ENCODE measurements around the gene DIP2C. TPM values are rescaled to one million over a fixed set of nuclear protein-coding genes. Genes with fewer than 3 reads are reported as not detected.
A peak's percentile ranks its signal among the peaks of the same experiment; 100 is the strongest.

Gene DIP2C
- total RNA-seq, 8 experiments from 2014 or later: 1.9 to 26.3 (median 19.8) TPM

- Histone ChIP-seq H3K4me3 (no peak overlapping the region), H3K27ac (no peak overlapping the region), H3K4me1 (replicated peaks in 1 of 2) (peaks cover 19% of the 10 kb centered on the region in 2 donors)
- in situ Hi-C loops (cut with MboI; ENCODE audit: low pct_unique_long_range_greater_than_20kb in 2 of 9, low sequenced_read_pairs in 9 of 9, unreplicated experiment in 9 of 9): no loop called here
- no peak for ATAC-seq (replicated peaks in 6 of 8)
- 58 to 100% (median 95%) methylated on average over 1 to 4 of the region's 26 CpGs; no CpG with 5 or more reads in 5 of the 10 experiments for WGBS, 10 experiments
These were observed 18.5 kb downstream of the DIP2C start for GRCh38 chr10:670990-671389.

- no peak for ATAC-seq (replicated peaks in 6 of 8)
- H3K4me1 ChIP-seq (replicated peaks in 1 of 2): peaks cover 24 to 25% of the 10 kb centered on the region in 2 donors
- in situ Hi-C loops (cut with MboI; ENCODE audit: low pct_unique_long_range_greater_than_20kb in 2 of 9, low sequenced_read_pairs in 9 of 9, unreplicated experiment in 9 of 9): no loop called here
- H3K4me3 ChIP-seq: no peak overlapping the region
- 33 to 100% (median 90%) methylated on average over 1 to 15 of the region's 19 CpGs; no CpG with 5 or more reads in 4 of the 10 experiments for WGBS, 10 experiments
- no peak overlapping the region for H3K27ac ChIP-seq
These were observed 19.4 kb downstream of the DIP2C start for GRCh38 chr10:670038-670437.

- H3K27ac ChIP-seq: no peak overlapping the region
- peak in 1 of 8 experiments; percentile 22 for ATAC-seq (replicated peaks in 6 of 8)
- in situ Hi-C loops (cut with MboI; ENCODE audit: low pct_unique_long_range_greater_than_20kb in 2 of 9, low sequenced_read_pairs in 9 of 9, unreplicated experiment in 9 of 9): no loop called here
- no peak overlapping the region for H3K4me3 ChIP-seq
- H3K4me1 ChIP-seq (replicated peaks in 1 of 2): peaks cover 30 to 35% of the 10 kb centered on the region in 2 donors
- 80 to 100% (median 90%) methylated on average over 1 to 14 of the region's 17 CpGs; no CpG with 5 or more reads in 1 of the 10 experiments for WGBS, 10 experiments
These were observed 20.5 kb downstream of the DIP2C start for GRCh38 chr10:668786-669485.

- H3K4me1 ChIP-seq (replicated peaks in 1 of 2): peaks cover 31 to 37% of the 10 kb centered on the region in 2 donors
- 80 to 100% (median 95%) methylated on average over 2 to 7 of the region's 7 CpGs; no CpG with 5 or more reads in 3 of the 10 experiments for WGBS, 10 experiments
- in situ Hi-C loops (cut with MboI; ENCODE audit: low pct_unique_long_range_greater_than_20kb in 2 of 9, low sequenced_read_pairs in 9 of 9, unreplicated experiment in 9 of 9): no loop called here
- H3K27ac ChIP-seq: no peak overlapping the region
- no peak overlapping the region for H3K4me3 ChIP-seq
- ATAC-seq (replicated peaks in 6 of 8): no peak
These were observed 21.8 kb downstream of the DIP2C start for GRCh38 chr10:667602-668143.

- WGBS, 10 experiments: 58 to 90% (median 83%) methylated on average over 1 to 7 of the region's 15 CpGs; no CpG with 5 or more reads in 5 of the 10 experiments
- peak overlapping the region in 1 of 2 donors; percentile 41 for H3K27ac ChIP-seq
- in situ Hi-C loops (cut with MboI; ENCODE audit: low pct_unique_long_range_greater_than_20kb in 2 of 9, low sequenced_read_pairs in 9 of 9, unreplicated experiment in 9 of 9): no loop called here
These were observed 22.4 kb downstream of the DIP2C start for GRCh38 chr10:667096-667495.

GRCh38 chr10:666237-667012 lies 23.0 kb downstream of the DIP2C start:
- no peak for ATAC-seq (replicated peaks in 6 of 8)

More at GRCh38 chr10:667096-667495, 22.4 kb downstream of the DIP2C start:
- Histone ChIP-seq H3K4me3 (no peak overlapping the region), H3K4me1 (replicated peaks in 1 of 2) (peaks cover 31 to 37% of the 10 kb centered on the region in 2 donors)
- ATAC-seq (replicated peaks in 6 of 8): peak in 4 of 8 experiments; percentile 27 to 36 (median 30)

GRCh38 chr10:665579-666091 lies 23.8 kb downstream of the DIP2C start:
- H3K4me3 ChIP-seq: no peak overlapping the region
- WGBS, 10 experiments: 60 to 100% (median 92%) methylated on average over 1 to 18 of the region's 30 CpGs; no CpG with 5 or more reads in 1 of the 10 experiments
- in situ Hi-C loops (cut with MboI; ENCODE audit: low pct_unique_long_range_greater_than_20kb in 2 of 9, low sequenced_read_pairs in 9 of 9, unreplicated experiment in 9 of 9): no loop called here
- H3K4me1 ChIP-seq (replicated peaks in 1 of 2): peaks cover 43 to 49% of the 10 kb centered on the region in 2 donors
- H3K27ac ChIP-seq: no peak overlapping the region
- ATAC-seq (replicated peaks in 6 of 8): no peak

More at GRCh38 chr10:666237-667012, 23.0 kb downstream of the DIP2C start:
- Histone ChIP-seq H3K27ac (no peak overlapping the region), H3K4me1 (replicated peaks in 1 of 2) (peaks cover 35 to 41% of the 10 kb centered on the region in 2 donors), H3K4me3 (no peak overlapping the region)
- WGBS, 10 experiments: 60 to 92% (median 85%) methylated on average over 1 to 4 of the region's 37 CpGs; no CpG with 5 or more reads in 6 of the 10 experiments
- in situ Hi-C loops (cut with MboI; ENCODE audit: low pct_unique_long_range_greater_than_20kb in 2 of 9, low sequenced_read_pairs in 9 of 9, unreplicated experiment in 9 of 9): no loop called here

- in situ Hi-C loops (cut with MboI; ENCODE audit: low pct_unique_long_range_greater_than_20kb in 2 of 9, low sequenced_read_pairs in 9 of 9, unreplicated experiment in 9 of 9): no loop called here
- WGBS, 10 experiments: 61 to 100% (median 100%) methylated on average over 2 to 4 of the region's 4 CpGs
- Histone ChIP-seq H3K4me3 (no peak overlapping the region), H3K4me1 (replicated peaks in 1 of 2) (peaks cover 48 to 54% of the 10 kb centered on the region in 2 donors), H3K27ac (no peak overlapping the region)
- no peak for ATAC-seq (replicated peaks in 6 of 8)
These were observed 24.6 kb downstream of the DIP2C start for GRCh38 chr10:664893-665292.

GRCh38 chr10:664301-664700 lies 25.2 kb downstream of the DIP2C start:
- peaks cover 54 to 60% of the 10 kb centered on the region in 2 donors for H3K4me1 ChIP-seq (replicated peaks in 1 of 2)
- peak overlapping the region in 1 of 2 donors; percentile 74 for H3K27ac ChIP-seq
- peak in 4 of 8 experiments; percentile 3 to 14 (median 6) for ATAC-seq (replicated peaks in 6 of 8)
- in situ Hi-C loops (cut with MboI; ENCODE audit: low pct_unique_long_range_greater_than_20kb in 2 of 9, low sequenced_read_pairs in 9 of 9, unreplicated experiment in 9 of 9): no loop called here
- no peak overlapping the region for H3K4me3 ChIP-seq
- 34 to 100% (median 76%) methylated on average over 2 to 7 of the region's 7 CpGs for WGBS, 10 experiments

GRCh38 chr10:663831-664251 lies 25.6 kb downstream of the DIP2C start:
- peak in 5 of 8 experiments; percentile 57 to 69 (median 63) for ATAC-seq (replicated peaks in 6 of 8)
- in situ Hi-C loops (cut with MboI; ENCODE audit: low pct_unique_long_range_greater_than_20kb in 2 of 9, low sequenced_read_pairs in 9 of 9, unreplicated experiment in 9 of 9): no loop called here

GRCh38 chr10:663466-663751 lies 26.1 kb downstream of the DIP2C start:
- 20 to 100% (median 88%) methylated on average over 1 to 8 of the region's 9 CpGs; no CpG with 5 or more reads in 4 of the 10 experiments for WGBS, 10 experiments
- Histone ChIP-seq H3K4me3 (no peak overlapping the region), H3K4me1 (replicated peaks in 1 of 2) (peaks cover 63 to 69% of the 10 kb centered on the region in 2 donors), H3K27ac (peak overlapping the region; percentile 4 to 74)
- in situ Hi-C loops (cut with MboI; ENCODE audit: low pct_unique_long_range_greater_than_20kb in 2 of 9, low sequenced_read_pairs in 9 of 9, unreplicated experiment in 9 of 9): no loop called here
- no peak for ATAC-seq (replicated peaks in 6 of 8)

More at GRCh38 chr10:663831-664251, 25.6 kb downstream of the DIP2C start:
- peaks cover 59 to 64% of the 10 kb centered on the region in 2 donors for H3K4me1 ChIP-seq (replicated peaks in 1 of 2)
- no peak overlapping the region for H3K4me3 ChIP-seq
- H3K27ac ChIP-seq: peak overlapping the region; percentile 4 to 74
- WGBS, 10 experiments: 11 to 96% (median 60%) methylated on average over 1 to 7 of the region's 13 CpGs; no CpG with 5 or more reads in 5 of the 10 experiments

GRCh38 chr10:662686-663465 lies 26.6 kb downstream of the DIP2C start:
- Histone ChIP-seq H3K27ac (peak overlapping the region; percentile 34 to 74), H3K4me1 (replicated peaks in 1 of 2) (peaks cover 65 to 71% of the 10 kb centered on the region in 2 donors), H3K4me3 (no peak overlapping the region)
- peak in 7 of 8 experiments; percentile 18 to 88 (median 56) for ATAC-seq (replicated peaks in 6 of 8)
- 58 to 100% (median 69%) methylated on average over 1 to 10 of the region's 11 CpGs; no CpG with 5 or more reads in 1 of the 10 experiments for WGBS, 10 experiments
- in situ Hi-C loops (cut with MboI; ENCODE audit: low pct_unique_long_range_greater_than_20kb in 2 of 9, low sequenced_read_pairs in 9 of 9, unreplicated experiment in 9 of 9): no loop called here

All from motor neuron (in vitro differentiated cells).